OCI-LY1 (cell line): ENCODE data around the gene MDM4.
"Not testable (repeated sequence)": the region's sequence is repeated elsewhere in the genome, so short reads cannot be mapped to it uniquely, and the experiment has no call there.

Source experiments
- H2AFZ ChIP-seq: fragments of 200-600 bp; sonication (generic), shearing (Covaris generic); 2 replicates; pipeline ENCODE4 v1.6.0; 2014; ENCODE audit warnings: antibody characterized with exemption, mild to moderate bottlenecking, low read length
- H3F3A ChIP-seq: fragments of 200-600 bp; sonication (generic), shearing (Covaris generic); 2 replicates; pipeline ENCODE4 v1.6.0; 2014; ENCODE audit warnings: mild to moderate bottlenecking, antibody characterized with exemption, low read length, moderate library complexity; ENCODE audit not compliant: insufficient read depth
- H3K27ac ChIP-seq: fragments of 200-600 bp; sonication (generic); 2 replicates; pipeline ENCODE4 v1.5.1; 2014; ENCODE audit warnings: low read length, mixed run types, mild to moderate bottlenecking, low read depth; ENCODE audit not compliant: poor library complexity, severe bottlenecking
- H3K27me3 ChIP-seq: fragments of 200-600 bp; sonication (generic); 2 replicates; pipeline ENCODE4 v1.6.0; 2014; ENCODE audit warnings: antibody characterized with exemption, mild to moderate bottlenecking, low read length, moderate library complexity; ENCODE audit not compliant: insufficient read depth
- H3K36me3 ChIP-seq: fragments of 200-600 bp; sonication (generic); 2 replicates; pipeline ENCODE4 v1.6.1; 2014; ENCODE audit warnings: mild to moderate bottlenecking, antibody characterized with exemption, low read length, moderate library complexity, mixed read lengths; ENCODE audit not compliant: insufficient read depth
- H3K4me1 ChIP-seq: fragments of 200-600 bp; sonication (generic); 2 replicates; pipeline ENCODE4 v1.5.1; 2014; ENCODE audit warnings: mild to moderate bottlenecking, low read length, moderate library complexity; ENCODE audit not compliant: insufficient read depth, severe bottlenecking
- H3K4me2 ChIP-seq: fragments of 200-600 bp; sonication (generic), shearing (Covaris generic); 2 replicates; pipeline ENCODE4 v1.6.1; 2014; ENCODE audit warnings: low read length
- H3K4me3 ChIP-seq: fragments of 200-600 bp; sonication (generic); 2 replicates; pipeline ENCODE4 v1.5.1; 2014; ENCODE audit warnings: low read length, low read depth, mild to moderate bottlenecking, mixed read lengths; ENCODE audit not compliant: poor library complexity, severe bottlenecking
- H3K79me2 ChIP-seq: fragments of 200-600 bp; shearing (Covaris generic); 2 replicates; pipeline ENCODE4 v1.6.1; 2016; ENCODE audit warnings: mixed run types, low read length, mixed read lengths; ENCODE audit not compliant: insufficient read depth
- H3K9ac ChIP-seq: fragments of 200-600 bp; sonication (generic), shearing (Covaris generic); 2 replicates; pipeline ENCODE4 v1.6.1; 2014; ENCODE audit warnings: mild to moderate bottlenecking, low read length, mixed read lengths
- H3K9me2 ChIP-seq: fragments of 200-600 bp; sonication (generic), shearing (Covaris generic); 2 replicates; pipeline ENCODE4 v1.6.1; 2014; ENCODE audit warnings: low read depth, mild to moderate bottlenecking, low read length, mixed read lengths
- H3K9me3 ChIP-seq: fragments of 200-600 bp; shearing (Covaris generic); 2 replicates; pipeline ENCODE4 v1.6.1; 2014; ENCODE audit warnings: low read length, mixed read lengths
- H4K20me1 ChIP-seq: fragments of 200-600 bp; sonication (generic), shearing (Covaris generic); 2 replicates; pipeline ENCODE4 v1.6.0; 2016; ENCODE audit warnings: mild to moderate bottlenecking, low read length; ENCODE audit not compliant: insufficient read depth
- CTCF ChIP-seq: fragments of 200-600 bp; sonication (generic), shearing (Covaris generic); IDR thresholded peaks from 2 replicates; pipeline ENCODE4 v1.5.1; 2017; ENCODE audit warnings: mild to moderate bottlenecking, antibody characterized with exemption, low read length, moderate library complexity, mixed read lengths
- EZH2 ChIP-seq: fragments of 200-600 bp; sonication (generic), shearing (Covaris generic); IDR thresholded peaks from 2 replicates; pipeline ENCODE4 v1.8.0; 2017; ENCODE audit warnings: borderline replicate concordance, mixed run types, mild to moderate bottlenecking, antibody characterized with exemption, low read length, moderate library complexity, mixed read lengths

The MDM4 gene

GRCh38 chr1:204509186-204509635, 7.0 kb upstream of the MDM4 start:
- no peaks in the 10 kb centered on the region for H3K9me2 ChIP-seq
- no peak for TF ChIP-seq EZH2
- H3K36me3 ChIP-seq: no peaks in the 10 kb centered on the region
- H3K27ac ChIP-seq: peak overlapping the region; percentile 96
- H2AFZ ChIP-seq: no peak overlapping the region
- H3K4me1 ChIP-seq: peaks cover 49% of the 10 kb centered on the region
- no peak overlapping the region for H3K4me3 ChIP-seq
- H3F3A ChIP-seq: peaks cover 16% of the 10 kb centered on the region
- no peaks in the 10 kb centered on the region for H3K27me3 ChIP-seq
- H3K9ac ChIP-seq: no peak overlapping the region
- no peaks in the 10 kb centered on the region for H3K9me3 ChIP-seq
- no peaks in the 10 kb centered on the region for H4K20me1 ChIP-seq
- no peaks in the 10 kb centered on the region for H3K79me2 ChIP-seq
- no peak overlapping the region for H3K4me2 ChIP-seq

- H3K4me3 ChIP-seq: no peak overlapping the region
- H3K27ac ChIP-seq: peak overlapping the region; percentile 97
- no peaks in the 10 kb centered on the region for H3K79me2 ChIP-seq
- H3K9me3 ChIP-seq: no peaks in the 10 kb centered on the region
- H3K36me3 ChIP-seq: no peaks in the 10 kb centered on the region
- no peaks in the 10 kb centered on the region for H3K9me2 ChIP-seq
- H3K4me2 ChIP-seq: no peak overlapping the region
- H3K9ac ChIP-seq: no peak overlapping the region
- H4K20me1 ChIP-seq: no peaks in the 10 kb centered on the region
- peaks cover 25% of the 10 kb centered on the region for H3F3A ChIP-seq
- no peaks in the 10 kb centered on the region for H3K27me3 ChIP-seq
- peaks cover 56% of the 10 kb centered on the region for H3K4me1 ChIP-seq
- H2AFZ ChIP-seq: no peak overlapping the region
- TF ChIP-seq CTCF (no peak), EZH2 (no peak)
Observed at GRCh38 chr1:204511366-204511765, 4.8 kb upstream of the MDM4 start.

GRCh38 chr1:204513117-204513716, 3.0 kb upstream of the MDM4 start:
- peak overlapping the region; percentile 46 for H3K4me3 ChIP-seq
- H2AFZ ChIP-seq: no peak overlapping the region
- no peaks in the 10 kb centered on the region for H3K9me3 ChIP-seq
- no peaks in the 10 kb centered on the region for H3K9me2 ChIP-seq
- H3K4me1 ChIP-seq: peaks cover 56% of the 10 kb centered on the region
- H3K27ac ChIP-seq: peak overlapping the region; percentile 97
- H3K36me3 ChIP-seq: peaks cover 16% of the 10 kb centered on the region
- H3K4me2 ChIP-seq: peak overlapping the region; percentile 51
- H3F3A ChIP-seq: peaks cover 22% of the 10 kb centered on the region
- peak overlapping the region; percentile 52 for H3K9ac ChIP-seq
- H3K79me2 ChIP-seq: peaks cover 16% of the 10 kb centered on the region
- no peaks in the 10 kb centered on the region for H4K20me1 ChIP-seq
- TF ChIP-seq CTCF (peak; percentile 30; the same call in 1 of the 2 replicates), EZH2 (no peak)
- H3K27me3 ChIP-seq: no peaks in the 10 kb centered on the region

GRCh38 chr1:204514828-204515227, 1.4 kb upstream of the MDM4 start:
- Histone ChIP-seq H3K36me3 (peaks cover 32% of the 10 kb centered on the region), H3K9me3 (0 out of 2 replicates have a peak, but pooled peaks cover 4% of the 10 kb centered on the region), H3K9me2 (no peaks in the 10 kb centered on the region), H3K79me2 (peaks cover 28% of the 10 kb centered on the region), H3K9ac (peak overlapping the region; percentile 85), H3K4me1 (peaks cover 65% of the 10 kb centered on the region), H2AFZ (no peak overlapping the region), H3K27ac (peak overlapping the region; percentile 97), H3K4me2 (peak overlapping the region; percentile 77), H3K4me3 (peak overlapping the region; percentile 74), H3F3A (peaks cover 26% of the 10 kb centered on the region), H3K27me3 (no peaks in the 10 kb centered on the region), H4K20me1 (no peaks in the 10 kb centered on the region)
- TF ChIP-seq CTCF (no peak), EZH2 (no peak)

GRCh38 chr1:204517382-204517781, 1.2 kb downstream of the MDM4 start:
- Histone ChIP-seq H3K36me3 (peaks cover 36% of the 10 kb centered on the region), H3K27ac (peak overlapping the region; percentile 97), H3K4me2 (peak overlapping the region; percentile 77), H3F3A (peaks cover 40% of the 10 kb centered on the region), H3K4me3 (peak overlapping the region; percentile 74), H3K9ac (peak overlapping the region; percentile 85), H3K79me2 (peaks cover 37% of the 10 kb centered on the region), H3K4me1 (peaks cover 85% of the 10 kb centered on the region)
- not testable (repeated sequence) for H4K20me1 ChIP-seq, H3K27me3 ChIP-seq, H3K9me3 ChIP-seq, H2AFZ ChIP-seq, H3K9me2 ChIP-seq
